A549 (cell line): ENCODE measurements around the gene RXFP1. TPM values are rescaled to one million over a fixed set of nuclear protein-coding genes. Genes with fewer than 3 reads are reported as not detected.

Experiments
- ATAC-seq, 2 experiments: fragments of 200-7000 bp in 1 of 2; fragments of >200 bp in 1 of 2; cut with Nextera tagmentation in 1 of 2; cut with Tn5 transposase in 1 of 2; 3 replicates each; pipeline versions ENCODE4 v1.8.0 to v1.9.1; 2018 to 2020; ENCODE audit warnings: mild to moderate bottlenecking in 1 of 2, moderate library complexity in 1 of 2
- CTCF ChIA-PET: fragments of 300-600 bp; sonication (Branson Sonifier 250); formaldehyde crosslinking; extraction: SDS; loops from one replicate; lab custom pipeline; 2021; ENCODE audit warnings: antibody characterized with exemption, inconsistent platforms; lab: Yijun Ruan, JAX
- POLR2A ChIA-PET: fragments of 350-600 bp; formaldehyde crosslinking; extraction: SDS; loops from one replicate; lab custom pipeline; 2021; ENCODE audit warnings: antibody characterized with exemption, inconsistent platforms; lab: Yijun Ruan, JAX
- DNase-seq, 2 experiments: peaks; one replicate each; pipeline versions ENCODE4 v3.0.0 to v3.0.0-alpha.2; 2011 to 2016; ENCODE audit warnings: low read depth in 1 of 2, low spot score in 1 of 2
- FAIRE-seq: peaks from 2 replicates; lab custom pipeline; 2011; peaks lifted over from hg19 to GRCh38; lab: Jason Lieb, UNC
- H3K27ac ChIP-seq, 2 experiments: fragments of >200 bp; sonication (Bioruptor Twin); formaldehyde crosslinking; 3 replicates each; pipeline ENCODE4 v1.5.1; 2016 to 2017
- H3K4me1 ChIP-seq: fragments of >200 bp; sonication (Bioruptor Twin); formaldehyde crosslinking; 3 replicates; pipeline ENCODE4 v1.6.1; 2016
- H3K4me2 ChIP-seq: fragments of >200 bp; sonication (Bioruptor Twin); formaldehyde crosslinking; 3 replicates; pipeline ENCODE4 v1.6.1; 2016
- H3K4me3 ChIP-seq: fragments of >200 bp; sonication (Bioruptor Twin); formaldehyde crosslinking; 3 replicates; pipeline ENCODE4 v1.5.1; 2016
- H3K9me3 ChIP-seq: fragments of >200 bp; sonication (Bioruptor Twin); formaldehyde crosslinking; 3 replicates; pipeline ENCODE4 v1.6.1; 2016
- BHLHE40 ChIP-seq: IDR thresholded peaks from 2 replicates; pipeline ENCODE4 v1.6.1; 2012; ENCODE audit warnings: low read depth, low read length, inconsistent platforms
- CBX2 ChIP-seq: fragments of 200-600 bp; sonication (generic); IDR thresholded peaks from 2 replicates; pipeline ENCODE4 v1.6.1; 2016; ENCODE audit warnings: low read depth, mild to moderate bottlenecking, borderline replicate concordance
- CEBPB ChIP-seq, 2 experiments: fragments of >200 bp in 1 of 2; sonication (Bioruptor Twin) in 1 of 2; formaldehyde crosslinking in 1 of 2; IDR thresholded peaks; 2 replicates each; pipeline ENCODE4 v1.6.1; 2012 to 2016
- CHD4 ChIP-seq: fragments of 200-600 bp; sonication (generic); IDR thresholded peaks from 2 replicates; pipeline ENCODE4 v1.6.1; 2016; ENCODE audit warnings: antibody characterized with exemption, mild to moderate bottlenecking, borderline replicate concordance
- EHMT2 ChIP-seq: fragments of 200-600 bp; sonication (generic); IDR thresholded peaks from 2 replicates; pipeline ENCODE4 v1.6.1; 2016; ENCODE audit warnings: antibody characterized with exemption, low read depth, mild to moderate bottlenecking, moderate library complexity
- EP300 ChIP-seq, 2 experiments: fragments of >200 bp; sonication (Bioruptor Twin); formaldehyde crosslinking; IDR thresholded peaks; 2 replicates in 1 of 2; 3 replicates in 1 of 2; pipeline ENCODE4 v1.6.1; 2016 to 2017
- FOSB ChIP-seq: fragments of 250-450 bp; sonication (Bioruptor Pico); IDR thresholded peaks from 2 replicates; pipeline ENCODE4 v1.5.0; 2020; ENCODE audit warnings: mild to moderate bottlenecking, moderate library complexity
- FOSL2 ChIP-seq, 2 experiments: fragments of 450-650 bp in 1 of 2; fragments of >200 bp in 1 of 2; sonication (Bioruptor Twin) in 1 of 2; formaldehyde crosslinking; IDR thresholded peaks; 2 replicates each; pipeline versions ENCODE4 v1.5.0 to v1.6.1; 2016 to 2020; ENCODE audit warnings: mild to moderate bottlenecking in 1 of 2, moderate library complexity in 1 of 2
- HEYL ChIP-seq: fragments of 250-450 bp; sonication (Bioruptor Pico); IDR thresholded peaks from 2 replicates; pipeline ENCODE4 v1.8.0; 2021; ENCODE audit warnings: mild to moderate bottlenecking, moderate library complexity
- HOXB13 ChIP-seq: fragments of 250-450 bp; sonication (Bioruptor Pico); IDR thresholded peaks from 2 replicates; pipeline ENCODE4 v1.5.0; 2020; ENCODE audit warnings: low read depth, mild to moderate bottlenecking, moderate library complexity
- KDM1A ChIP-seq: fragments of 200-600 bp; sonication (generic); IDR thresholded peaks from 2 replicates; pipeline ENCODE4 v1.6.1; 2016; ENCODE audit warnings: low read depth, mild to moderate bottlenecking
- KDM5A ChIP-seq: fragments of 200-600 bp; sonication (generic); IDR thresholded peaks from 2 replicates; pipeline ENCODE4 v1.6.1; 2016; ENCODE audit warnings: antibody characterized with exemption, mild to moderate bottlenecking
- MAX ChIP-seq: IDR thresholded peaks from 2 replicates; pipeline ENCODE4 v1.6.1; 2012
- MYC ChIP-seq: IDR thresholded peaks from 2 replicates; pipeline ENCODE4 v1.6.1; 2012; ENCODE audit warnings: mild to moderate bottlenecking, inconsistent platforms, low read length, improper control_type of control experiment, borderline replicate concordance
- NPAS2 ChIP-seq: fragments of 250-450 bp; sonication (Bioruptor Pico); IDR thresholded peaks from 2 replicates; pipeline ENCODE4 v1.8.0; 2022; ENCODE audit warnings: mild to moderate bottlenecking, moderate library complexity, borderline replicate concordance
- PBX3 ChIP-seq: IDR thresholded peaks from 2 replicates; pipeline ENCODE4 v1.6.1; 2012
- POLR2AphosphoS2 ChIP-seq: conservative IDR thresholded peaks from 2 replicates; pipeline ENCODE4 v1.6.1; 2012; ENCODE audit warnings: low read length, improper control_type of control experiment, inconsistent platforms
- RAD21 ChIP-seq, 2 experiments: fragments of >200 bp in 1 of 2; sonication (Bioruptor Twin) in 1 of 2; formaldehyde crosslinking in 1 of 2; IDR thresholded peaks in 1 of 2; conservative IDR thresholded peaks in 1 of 2; 2 replicates in 1 of 2; 3 replicates in 1 of 2; pipeline ENCODE4 v1.6.1; 2012 to 2018; ENCODE audit warnings: inconsistent platforms in 1 of 2
- RCOR1 ChIP-seq: fragments of 150-350 bp; IDR thresholded peaks from 2 replicates; pipeline ENCODE4 v1.6.1; 2014; ENCODE audit warnings: antibody characterized with exemption, low read length, low read depth
- REST ChIP-seq: fragments of 200-600 bp; sonication (generic); IDR thresholded peaks from 2 replicates; pipeline ENCODE4 v1.6.1; 2016; ENCODE audit warnings: antibody characterized with exemption, mild to moderate bottlenecking, moderate library complexity
- SMC3 ChIP-seq: fragments of >200 bp; sonication (Bioruptor Twin); formaldehyde crosslinking; IDR thresholded peaks from 3 replicates; pipeline ENCODE4 v1.6.1; 2018; ENCODE audit warnings: inconsistent platforms
- ZFP36 ChIP-seq: fragments of 450-650 bp; IDR thresholded peaks from 2 replicates; pipeline ENCODE4 v1.6.1; 2014; ENCODE audit warnings: borderline replicate concordance; ENCODE audit not compliant: partially characterized antibody
- WGBS: methylation state at CpG from one replicate; pipeline ENCODE4 v1.1.6; 2017; ENCODE audit errors: missing lambda C conversion rate; 5-methylcytosine and 5-hydroxymethylcytosine counted together
- polyA plus RNA-seq, 4 experiments: library from polyadenylated mRNA; depleted of rRNA in 3 of 4; stranded (reverse); fragments of >200 nt; fragmentation: RNase III in 1 of 4; extraction: RNeasy Plus Mini Kit Qiagen cat#74134 plus additional on column Dnase treatment in 1 of 4; gene quantifications; 2 replicates in 3 of 4; 3 replicates in 1 of 4; pipeline ENCODE4 v1.2.3, GENCODE V29; 2011 to 2017
- TF ChIP-seq, protein P1 (sequence below): fragments of 250-450 bp; sonication (Bioruptor Pico); IDR thresholded peaks from 2 replicates; pipeline ENCODE4 v1.5.0; 2020; ENCODE audit warnings: low read depth, mild to moderate bottlenecking, moderate library complexity

RXFP1 gene
- polyA plus RNA-seq, 2 of the 4 experiments (the other 2 are of a cell fraction) = not detected

DNA sequence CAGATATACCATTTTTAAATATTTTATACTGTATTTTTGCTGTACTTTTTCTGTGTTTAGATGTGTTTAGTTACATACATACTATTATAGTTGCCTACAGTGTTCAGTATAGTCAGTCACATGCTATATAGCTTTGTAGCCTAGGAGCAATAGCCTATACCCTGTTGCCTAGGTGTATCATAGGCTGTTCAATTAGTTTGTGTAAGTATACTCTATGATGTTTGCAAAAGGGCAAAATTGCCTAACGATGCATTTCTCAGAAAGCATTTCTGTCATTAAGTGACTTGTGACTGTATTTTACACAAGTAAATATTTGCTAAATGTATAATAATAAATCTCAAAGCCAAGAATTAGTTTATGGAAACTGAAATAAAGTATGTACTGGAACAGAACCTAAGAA lies 159.9 kb downstream of the RXFP1 start:
- FAIRE-seq (no peak), ATAC-seq (no peak), DNase-seq (no peak)
- Histone ChIP-seq H3K4me3 (no peak overlapping the region), H3K4me1 (no peaks in the 10 kb centered on the region), H3K27ac (no peak overlapping the region), H3K4me2 (no peak overlapping the region), H3K9me3 (no peaks in the 10 kb centered on the region)
- POLR2A ChIA-PET = no interaction called here
- CTCF ChIA-PET = interaction anchor here (0.6 to 1.0 kb wide), 2 partner anchors 11 to 20 kb away, joined by 3 to 5 read pairs; no protein-coding TSS in a partner anchor
- 74% methylated on average over 1 of the region's 1 CpG for WGBS
- TF ChIP-seq PBX3 = no peak
- no peak for TF ChIP-seq CEBPB (IDR thresholded peaks at IDR 0.05)
- TF ChIP-seq ZFP36 = no peak
- TF ChIP-seq CHD4 = no peak
- no peak for TF ChIP-seq HOXB13 (CRISPR knock-in tag)
- no peak for TF ChIP-seq SMC3
- no peak for TF ChIP-seq RCOR1
- TF ChIP-seq FOSB = no peak
- TF ChIP-seq HEYL (CRISPR knock-in tag) = no peak
- no peak for TF ChIP-seq POLR2AphosphoS2
- TF ChIP-seq KDM1A = no peak
- no peak for TF ChIP-seq CBX2
- no peak for TF ChIP-seq KDM5A
- TF ChIP-seq FOSL2 (IDR thresholded peaks at IDR 0.05) = no peak
- TF ChIP-seq FOSL2 (CRISPR knock-in tag; IDR thresholded peaks at IDR 0.05) = no peak
- no peak for TF ChIP-seq EHMT2
- no peak for TF ChIP-seq NPAS2 (CRISPR knock-in tag)
- TF ChIP-seq, protein P1, sequence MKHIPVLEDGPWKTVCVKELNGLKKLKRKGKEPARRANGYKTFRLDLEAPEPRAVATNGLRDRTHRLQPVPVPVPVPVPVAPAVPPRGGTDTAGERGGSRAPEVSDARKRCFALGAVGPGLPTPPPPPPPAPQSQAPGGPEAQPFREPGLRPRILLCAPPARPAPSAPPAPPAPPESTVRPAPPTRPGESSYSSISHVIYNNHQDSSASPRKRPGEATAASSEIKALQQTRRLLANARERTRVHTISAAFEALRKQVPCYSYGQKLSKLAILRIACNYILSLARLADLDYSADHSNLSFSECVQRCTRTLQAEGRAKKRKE = no peak
- TF ChIP-seq MYC = no peak
- TF ChIP-seq REST = no peak
- TF ChIP-seq RAD21 (conservative IDR thresholded peaks at IDR 0.05 in 1 of 2, IDR thresholded peaks at IDR 0.05 in 1 of 2) = no peak

GRCh38 chr4:158682066-158682465 lies 160.4 kb downstream of the RXFP1 start:
- no peak for ATAC-seq
- WGBS = 75% methylated on average over 2 of the region's 2 CpGs
- H3K4me3 ChIP-seq = no peak overlapping the region
- ChIA-PET POLR2A (no interaction called here), CTCF (no interaction called here)
- no peak for DNase-seq
- H3K27ac ChIP-seq = no peak overlapping the region
- no peaks in the 10 kb centered on the region for H3K4me1 ChIP-seq
- no peaks in the 10 kb centered on the region for H3K9me3 ChIP-seq
- TF ChIP-seq MAX (no peak), CHD4 (no peak), BHLHE40 (no peak), MYC (no peak), KDM5A (no peak), EP300 (IDR thresholded peaks at IDR 0.05) (no peak)
- TF ChIP-seq, protein P1 = no peak
- H3K4me2 ChIP-seq = no peak overlapping the region
- no peak for FAIRE-seq
